MCF 10A (cell line): ENCODE data around the gene SLC22A23. TPM values are rescaled to one million over a fixed set of nuclear protein-coding genes. Genes with fewer than 3 reads are reported as not detected.

ENCODE experiments used
- BruUV-seq: library from RNA; stranded (reverse); fragments of 400-500 nt; replicated peaks from 2 replicates; lab custom pipeline; 2021; lab: Mats Ljungman, UMichigan
- CTCF ChIA-PET: fragments of 300-600 bp; sonication (Branson Sonifier 250); formaldehyde crosslinking; extraction: SDS; loops from one replicate; lab custom pipeline; 2021; ENCODE audit warnings: antibody characterized with exemption, inconsistent platforms; lab: Yijun Ruan, JAX
- POLR2A ChIA-PET: fragments of 300-600, 350-650 bp; sonication (Branson Sonifier 250); formaldehyde crosslinking; extraction: SDS; loops from one replicate; lab custom pipeline; 2020; ENCODE audit warnings: antibody characterized with exemption, inconsistent platforms; lab: Yijun Ruan, JAX
- DNase-seq: peaks from one replicate; pipeline ENCODE4 v3.0.0-alpha.2; 2018; ENCODE audit not compliant: unreplicated experiment
- H3K27ac Mint-ChIP-seq: one replicate; pipeline ENCODE4 v1.8.0; 2022; ENCODE audit warnings: mild to moderate bottlenecking, low read depth, mixed read lengths; ENCODE audit not compliant: unreplicated experiment
- H3K27me3 Mint-ChIP-seq: one replicate; pipeline ENCODE4 v1.8.0; 2022; ENCODE audit warnings: mixed read lengths; ENCODE audit not compliant: insufficient read depth, unreplicated experiment
- H3K36me3 Mint-ChIP-seq: one replicate; pipeline ENCODE4 v1.8.0; 2022; ENCODE audit warnings: mild to moderate bottlenecking, moderate library complexity, mixed read lengths; ENCODE audit not compliant: insufficient read depth, unreplicated experiment
- H3K4me1 Mint-ChIP-seq: one replicate; pipeline ENCODE4 v1.8.0; 2022; ENCODE audit warnings: mixed read lengths; ENCODE audit not compliant: insufficient read depth, unreplicated experiment
- H3K4me3 Mint-ChIP-seq: one replicate; pipeline ENCODE4 v1.8.0; 2022; ENCODE audit warnings: mild to moderate bottlenecking, moderate library complexity, mixed read lengths; ENCODE audit not compliant: unreplicated experiment
- H3K9me3 Mint-ChIP-seq: one replicate; pipeline ENCODE4 v1.8.0; 2022; ENCODE audit warnings: mixed read lengths; ENCODE audit not compliant: unreplicated experiment
- intact Hi-C: fragments of 100-400 bp; cut with micrococcal nuclease; formaldehyde crosslinking; loops from 2 replicates; pipeline ENCODE4 v1.14.1; 2022
- total RNA-seq: library from RNA; stranded (reverse); gene quantifications from 2 replicates; pipeline ENCODE4 v1.2.3, GENCODE V29; 2022
- TF ChIP-seq, protein P1 (sequence below): fragments of 200-600 bp; IDR thresholded peaks from one replicate; pipeline ENCODE4 v1.8.0; 2022; ENCODE audit warnings: antibody characterized with exemption, mild to moderate bottlenecking; ENCODE audit not compliant: unreplicated experiment

The SLC22A23 gene
- total RNA-seq, 1 experiment from 2014 or later = 11.9 TPM

DNA sequence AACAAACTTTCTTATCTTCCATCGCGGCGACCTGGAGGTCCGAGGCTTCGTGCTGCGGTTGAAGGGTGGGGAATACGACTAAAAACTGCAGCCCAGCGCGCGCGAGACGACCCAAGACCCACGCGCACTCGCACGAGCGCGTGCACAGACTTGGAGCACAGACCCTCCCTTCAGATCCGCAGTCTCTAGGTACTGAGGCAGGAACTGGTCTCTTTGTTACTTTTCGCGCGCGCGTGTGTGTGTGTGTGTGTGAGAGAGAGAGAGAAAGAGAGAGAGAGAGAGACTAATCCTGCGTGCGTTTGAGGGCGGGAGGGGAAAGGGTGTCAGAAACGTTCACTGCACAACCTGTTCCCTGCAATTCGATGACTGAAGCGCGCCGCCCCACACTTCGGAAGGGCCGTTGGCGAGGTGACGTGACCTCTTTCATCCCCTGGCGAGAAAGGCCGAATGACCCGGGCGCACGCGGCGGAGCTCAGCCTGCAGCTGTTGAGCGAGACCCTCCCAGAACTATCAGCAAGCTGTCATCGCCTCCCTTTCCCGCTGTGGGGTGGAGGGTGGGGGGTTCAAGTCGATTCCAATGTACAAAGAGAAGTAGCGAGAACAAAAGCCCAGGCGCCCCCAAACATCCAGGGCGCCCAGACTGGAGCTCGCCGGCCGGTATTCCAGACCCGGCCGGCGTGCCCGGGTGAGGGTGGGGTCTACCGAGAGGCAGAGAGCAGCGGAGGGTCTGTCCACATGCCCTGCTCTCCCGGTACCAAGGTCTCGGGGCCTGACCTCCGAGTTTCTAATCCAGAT lies 227.9 kb downstream of the SLC22A23 start:
- TF ChIP-seq, protein P1, sequence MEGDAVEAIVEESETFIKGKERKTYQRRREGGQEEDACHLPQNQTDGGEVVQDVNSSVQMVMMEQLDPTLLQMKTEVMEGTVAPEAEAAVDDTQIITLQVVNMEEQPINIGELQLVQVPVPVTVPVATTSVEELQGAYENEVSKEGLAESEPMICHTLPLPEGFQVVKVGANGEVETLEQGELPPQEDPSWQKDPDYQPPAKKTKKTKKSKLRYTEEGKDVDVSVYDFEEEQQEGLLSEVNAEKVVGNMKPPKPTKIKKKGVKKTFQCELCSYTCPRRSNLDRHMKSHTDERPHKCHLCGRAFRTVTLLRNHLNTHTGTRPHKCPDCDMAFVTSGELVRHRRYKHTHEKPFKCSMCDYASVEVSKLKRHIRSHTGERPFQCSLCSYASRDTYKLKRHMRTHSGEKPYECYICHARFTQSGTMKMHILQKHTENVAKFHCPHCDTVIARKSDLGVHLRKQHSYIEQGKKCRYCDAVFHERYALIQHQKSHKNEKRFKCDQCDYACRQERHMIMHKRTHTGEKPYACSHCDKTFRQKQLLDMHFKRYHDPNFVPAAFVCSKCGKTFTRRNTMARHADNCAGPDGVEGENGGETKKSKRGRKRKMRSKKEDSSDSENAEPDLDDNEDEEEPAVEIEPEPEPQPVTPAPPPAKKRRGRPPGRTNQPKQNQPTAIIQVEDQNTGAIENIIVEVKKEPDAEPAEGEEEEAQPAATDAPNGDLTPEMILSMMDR = no peak
- Mint-ChIP-seq H3K27ac (no peak overlapping the region), H3K27me3 (peaks cover 76% of the 10 kb centered on the region), H3K36me3 (peaks cover 6% of the 10 kb centered on the region), H3K4me1 (peaks cover 21% of the 10 kb centered on the region), H3K9me3 (no peaks in the 10 kb centered on the region), H3K4me3 (no peak overlapping the region)
- CTCF ChIA-PET = no interaction called here
- DNase-seq = no peak
- intact Hi-C loops = no loop called here
- POLR2A ChIA-PET = no interaction called here
- no TSS peak for BruUV-seq

DNA sequence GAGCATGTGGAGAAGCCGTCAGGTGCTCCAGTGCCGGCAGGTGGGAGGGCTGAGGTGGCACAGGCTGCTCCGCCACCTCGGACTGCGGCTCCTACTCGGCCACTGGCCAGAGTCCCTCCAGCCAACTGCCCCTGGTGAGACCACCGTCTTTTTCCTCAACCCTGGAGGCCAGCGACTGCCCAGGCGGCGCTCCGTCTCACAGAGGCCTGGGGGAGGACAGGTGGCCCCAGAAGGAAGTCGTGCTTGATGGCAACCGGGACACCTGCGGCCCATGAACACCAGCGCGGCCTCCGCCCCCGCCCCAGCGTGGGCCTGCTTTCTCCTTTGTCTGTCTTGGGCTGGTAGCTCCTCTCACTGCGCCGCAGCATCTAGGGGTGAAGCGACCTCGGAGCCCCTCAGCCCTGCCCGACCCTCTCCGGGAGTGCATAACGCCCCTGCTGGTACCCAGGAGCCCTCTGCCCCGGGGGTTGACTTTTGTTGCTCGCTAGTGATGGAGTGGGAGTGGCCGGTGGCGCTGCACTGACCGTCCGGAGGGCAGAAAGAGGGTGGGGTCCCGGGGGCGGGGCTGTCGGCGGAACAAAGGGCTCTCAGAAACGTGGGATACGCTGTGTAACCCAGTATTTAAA lies 228.7 kb downstream of the SLC22A23 start:
- Mint-ChIP-seq H3K36me3 (peaks cover 2% of the 10 kb centered on the region), H3K27me3 (peaks cover 75% of the 10 kb centered on the region), H3K9me3 (no peaks in the 10 kb centered on the region), H3K4me3 (peak overlapping the region; percentile 35), H3K27ac (no peak overlapping the region), H3K4me1 (peaks cover 21% of the 10 kb centered on the region)
- TF ChIP-seq, protein P1 = no peak
- BruUV-seq = no TSS peak
- CTCF ChIA-PET = no interaction called here
- intact Hi-C loops = no loop called here
- POLR2A ChIA-PET = no interaction called here
- DNase-seq = no peak

DNA sequence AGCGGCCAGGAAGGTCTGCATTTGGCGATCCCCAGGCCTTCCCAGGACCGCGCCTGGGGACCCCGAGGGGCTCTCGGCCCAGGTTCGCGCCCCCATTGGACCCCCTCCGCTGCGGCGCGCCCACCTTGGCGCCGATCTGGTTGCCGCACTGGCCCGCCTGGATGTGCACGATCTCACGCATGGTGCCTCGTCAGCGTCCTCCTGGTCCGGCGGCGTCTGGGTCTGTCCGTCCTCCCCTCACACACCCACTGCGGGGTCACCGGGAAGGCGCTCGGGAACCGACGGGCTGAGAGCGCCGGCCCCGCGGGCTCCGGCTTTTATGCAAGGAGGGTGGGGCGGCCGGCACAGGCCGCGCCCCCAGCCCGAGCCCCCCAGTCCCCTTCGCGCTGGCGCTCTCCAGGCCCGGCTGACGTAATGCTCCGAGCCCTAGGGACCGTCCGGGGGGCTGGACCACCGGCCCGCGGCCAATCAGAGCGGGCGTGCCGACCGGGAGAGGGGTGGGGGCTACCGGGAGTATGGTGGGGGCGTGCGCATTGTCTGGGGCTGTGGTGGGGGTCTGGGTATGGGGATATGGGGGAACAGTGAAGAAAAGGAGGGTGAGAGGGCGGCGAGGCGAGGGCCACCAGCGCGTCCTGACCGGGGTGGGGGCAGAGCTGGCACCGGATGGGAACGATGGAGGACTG lies 229.3 kb downstream of the SLC22A23 start, which contains the start of gene TUBB2B:
TSS of gene TUBB2B (minus strand) at position 291 of the 683 bp plus-strand sequence. CDS start at position 181, 110 bp downstream.
- H3K9me3 Mint-ChIP-seq = no peaks in the 10 kb centered on the region
- no TSS peak for BruUV-seq
- H3K36me3 Mint-ChIP-seq = no peaks in the 10 kb centered on the region
- peaks cover 68% of the 10 kb centered on the region for H3K27me3 Mint-ChIP-seq
- DNase-seq = no peak
- H3K4me1 Mint-ChIP-seq = peaks cover 21% of the 10 kb centered on the region
- ChIA-PET POLR2A (no interaction called here), CTCF (no interaction called here)
- no peak within 1 kb of the TSS for H3K27ac Mint-ChIP-seq
- peak within 1 kb of the TSS; percentile 65 for H3K4me3 Mint-ChIP-seq
- intact Hi-C loops = no loop called here
- TF ChIP-seq, protein P1 = no peak
